Activated T-cell treated with anti-CD3 and anti-CD28 coated beads for 4 hours (primary cell): ENCODE results near the gene CBX7.

ENCODE experiments used
- DNase-seq: peaks from one replicate; pipeline ENCODE4 v3.0.0-alpha.2; 2020

CBX7 gene

GRCh38 chr22:39090426-39091064 lies 61.9 kb downstream of the CBX7 start:
- peak; percentile 55 for DNase-seq

- no peak for DNase-seq
Measured at GRCh38 chr22:39089928-39090327, 62.6 kb downstream of the CBX7 start.

- DNase-seq, result no peak
Measured at GRCh38 chr22:39088685-39089032, 63.8 kb downstream of the CBX7 start.

DNA sequence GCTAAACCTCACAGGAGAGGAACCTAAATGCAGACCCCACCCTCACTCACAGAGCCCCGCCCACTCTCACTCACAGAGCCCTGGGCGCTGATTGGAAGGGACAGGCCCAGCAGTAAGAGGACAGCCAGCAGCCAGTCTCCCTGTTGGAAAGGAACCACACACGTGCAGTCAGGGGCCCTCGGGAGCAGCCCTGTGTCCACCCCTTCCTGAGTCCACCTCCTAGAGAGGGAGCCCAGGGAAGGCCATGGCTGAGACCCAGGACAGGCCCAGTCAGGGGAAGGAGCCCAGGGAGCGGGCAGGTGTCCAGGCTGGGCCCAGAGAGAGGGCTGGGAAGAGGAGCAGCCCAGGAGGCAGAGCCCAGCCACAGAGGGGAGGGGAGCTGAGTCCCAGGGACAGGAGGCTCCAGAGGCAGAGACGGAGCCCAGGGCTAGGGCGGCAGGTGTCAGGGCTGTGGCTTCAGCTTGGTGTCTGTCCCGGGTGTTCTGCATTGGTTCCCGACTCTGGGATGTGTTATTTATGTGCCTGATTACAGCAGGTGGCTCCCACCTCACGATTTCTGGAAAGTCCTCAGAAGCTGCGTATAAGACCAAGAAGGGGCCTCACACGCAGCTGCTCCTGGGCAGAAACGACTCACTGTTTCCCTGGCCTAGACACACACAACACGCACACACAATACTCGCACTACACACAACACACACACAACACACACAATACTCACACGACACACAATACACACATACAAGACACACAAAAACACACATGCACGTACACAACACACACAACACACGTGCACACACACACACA lies 64.4 kb downstream of the CBX7 start:
- DNase-seq, result no peak

DNA sequence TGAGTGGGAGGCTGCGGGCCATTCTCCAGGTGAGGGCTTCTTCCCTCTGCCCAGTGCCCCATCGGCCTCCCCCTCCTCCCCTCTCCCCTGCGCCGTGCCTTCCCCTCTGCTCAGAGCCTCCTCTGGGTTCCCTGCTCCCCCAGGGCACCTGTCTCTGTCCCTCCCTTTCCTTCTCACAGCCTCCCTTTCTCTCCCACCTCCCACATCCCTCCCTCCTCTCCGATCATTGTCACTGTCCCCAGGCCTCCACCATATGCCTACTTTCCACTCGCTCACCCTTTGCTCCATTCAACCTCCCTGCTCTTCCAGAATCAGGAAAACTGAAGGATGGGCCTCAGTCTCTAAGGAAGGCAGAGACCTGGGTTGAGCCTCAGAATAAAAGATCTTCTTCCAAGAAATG lies 65.4 kb downstream of the CBX7 start:
- DNase-seq, result no peak

DNA sequence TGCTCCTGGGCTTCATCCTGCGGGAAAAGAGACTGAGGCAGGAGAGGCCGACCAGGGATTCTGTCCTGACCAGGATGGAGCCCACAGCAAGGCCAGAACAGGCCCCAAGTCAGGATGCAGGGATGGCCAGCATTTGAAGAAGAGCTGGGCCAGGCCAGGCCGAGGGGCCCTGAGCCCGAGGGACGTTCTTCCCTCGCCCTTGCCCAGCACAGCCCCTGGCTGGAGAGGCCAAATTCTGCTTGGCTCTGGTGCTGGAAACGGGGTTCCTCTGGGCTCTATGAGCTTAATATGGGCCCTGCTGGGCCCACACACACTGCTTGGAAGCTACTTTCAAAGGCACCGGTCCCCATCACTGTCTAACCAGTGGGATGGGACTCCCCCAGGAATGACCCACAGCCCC lies 67.8 kb downstream of the CBX7 start:
- no peak for DNase-seq

DNA sequence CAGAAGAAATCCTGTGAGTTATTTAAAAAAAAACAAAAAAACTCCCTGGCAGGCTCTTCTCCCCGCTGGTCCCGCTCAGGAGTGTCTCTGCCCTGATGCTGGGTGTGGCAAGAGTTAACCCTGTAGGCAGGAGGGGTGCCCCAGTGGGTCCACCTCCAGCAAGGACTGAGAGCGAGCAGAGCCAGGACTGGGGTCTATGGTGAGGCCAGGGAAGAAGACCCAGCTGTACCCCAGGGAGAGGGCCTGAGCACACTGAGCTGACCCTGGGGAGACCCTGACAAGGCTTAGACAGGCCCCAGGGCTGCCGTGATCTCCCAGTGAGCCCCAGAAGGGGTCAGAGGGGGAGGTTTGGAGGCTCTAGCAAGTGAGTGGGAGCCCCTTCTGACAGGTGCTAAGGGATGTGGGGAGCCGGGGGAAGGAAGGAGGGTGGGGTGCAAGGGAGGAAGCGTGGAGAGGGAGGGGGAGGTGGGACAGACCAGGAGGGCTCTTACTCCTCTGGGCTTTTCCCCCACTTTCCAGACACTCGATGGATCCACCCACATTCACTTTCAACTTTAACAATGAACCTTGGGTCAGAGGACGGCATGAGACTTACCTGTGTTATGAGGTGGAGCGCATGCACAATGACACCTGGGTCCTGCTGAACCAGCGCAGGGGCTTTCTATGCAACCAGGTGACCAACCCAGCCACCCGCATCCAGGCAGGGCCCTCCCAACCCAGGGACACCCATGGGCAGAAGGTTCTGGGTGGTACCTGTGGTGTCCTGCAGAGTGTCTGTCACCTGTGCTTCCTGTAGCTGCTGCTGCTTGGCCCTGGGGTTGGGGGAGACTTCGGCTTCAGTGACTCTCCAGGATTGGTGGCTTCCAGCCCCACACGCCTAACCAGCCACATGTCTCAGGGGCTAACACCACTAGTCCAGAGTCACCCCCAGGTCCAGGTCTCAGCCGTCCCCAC lies 69.0 kb downstream of the CBX7 start:
- DNase-seq, result no peak

GRCh38 chr22:39081598-39081997 lies 70.9 kb downstream of the CBX7 start:
- no peak for DNase-seq

- DNase-seq, result no peak
Measured at GRCh38 chr22:39081016-39081415, 71.5 kb downstream of the CBX7 start.
